HCT116 (cell line): ENCODE results near the gene RHOG. TPM values are rescaled to one million over a fixed set of nuclear protein-coding genes. Genes with fewer than 3 reads are reported as not detected.

Experiments used
- ATAC-seq: fragments of 200-7000 bp; cut with Tn5 transposase; 2 replicates; pipeline ENCODE4 v1.9.1; 2020; ENCODE audit warnings: mild to moderate bottlenecking, moderate library complexity
- BruUV-seq: library from RNA; stranded (reverse); fragments of 400-500 nt; replicated peaks from 2 replicates; lab custom pipeline; 2021; lab: Mats Ljungman, UMichigan
- CTCF ChIA-PET: fragments of 300-600 bp; sonication (Branson Sonifier 250); formaldehyde crosslinking; loops from one replicate; lab custom pipeline; 2021; ENCODE audit warnings: antibody characterized with exemption; lab: Charles Lee
- POLR2A ChIA-PET: fragments of 300-600, 350-600 bp; sonication (Branson Sonifier 250); formaldehyde crosslinking; loops from one replicate; lab custom pipeline; 2021; ENCODE audit warnings: antibody characterized with exemption; lab: Charles Lee
- RAD21 ChIA-PET, 2 experiments: fragments of 300-600 bp; sonication (Branson Sonifier 250); formaldehyde crosslinking; loops; one replicate each; lab custom pipeline; 2023; ENCODE audit warnings: low total read pairs in 2 of 2; ENCODE audit not compliant: uncharacterized antibody in 2 of 2, unreplicated experiment in 2 of 2, low non-redundant PET in 1 of 2; lab: Charles Lee
- DNase-seq: peaks from one replicate; pipeline ENCODE4 v3.0.0-alpha.2; 2010; ENCODE audit warnings: low read depth, low spot score
- H2AFZ ChIP-seq: fragments of 200-600 bp; shearing (Covaris generic), sonication (generic); 2 replicates; pipeline ENCODE4 v1.6.1; 2017; ENCODE audit warnings: low read depth, mixed run types, mixed read lengths, antibody characterized with exemption, low read length; ENCODE audit not compliant: poor library complexity, severe bottlenecking
- H3K27ac ChIP-seq: 2 replicates; pipeline ENCODE4 v1.5.1; 2012; ENCODE audit warnings: low read depth, low read length
- H3K27me3 ChIP-seq: fragments of 200-600 bp; sonication (generic); 2 replicates; pipeline ENCODE4 v1.6.1; 2016; ENCODE audit warnings: mixed run types, low read length, mixed read lengths; ENCODE audit not compliant: insufficient read depth
- H3K36me3 ChIP-seq, 2 experiments: fragments of 200-500 bp in 1 of 2; fragments of 200-600 bp in 1 of 2; sonication (Bioruptor generic) in 1 of 2; sonication (generic) in 1 of 2; 2 replicates each; pipeline versions ENCODE4 v1.5.1 to v1.6.1; 2014 to 2016; ENCODE audit warnings: low read length in 2 of 2, inconsistent platforms in 1 of 2, mixed read lengths in 1 of 2, mixed run types in 1 of 2; ENCODE audit not compliant: insufficient read depth in 2 of 2, control insufficient read depth in 1 of 2
- H3K4me1 ChIP-seq, 2 experiments: fragments of 200-600 bp in 1 of 2; sonication (generic) in 1 of 2; 2 replicates each; pipeline versions ENCODE4 v1.5.1 to v1.6.1; 2012 to 2017; ENCODE audit warnings: low read length in 2 of 2, inconsistent platforms in 1 of 2, mild to moderate bottlenecking in 1 of 2, mixed read lengths in 1 of 2, mixed run types in 1 of 2, moderate library complexity in 1 of 2; ENCODE audit not compliant: insufficient read depth in 2 of 2, control insufficient read depth in 1 of 2
- H3K4me2 ChIP-seq: fragments of 200-600 bp; sonication (generic); 2 replicates; pipeline ENCODE4 v1.6.1; 2017; ENCODE audit warnings: mixed run types, low read length, mixed read lengths
- H3K4me3 ChIP-seq, 2 experiments: fragments of 200-600 bp in 1 of 2; sonication (generic) in 1 of 2; replicated peaks in 1 of 2; 2 replicates each; pipeline ENCODE4 v1.5.1; 2011 to 2016; ENCODE audit warnings: low read length in 2 of 2, control low read depth in 1 of 2, low read depth in 1 of 2, mild to moderate bottlenecking in 1 of 2, mixed read lengths in 1 of 2, mixed run types in 1 of 2
- H3K79me2 ChIP-seq: fragments of 200-600 bp; sonication (generic); 2 replicates; pipeline ENCODE4 v1.6.1; 2017; ENCODE audit warnings: mild to moderate bottlenecking, mixed run types, low read length, moderate library complexity, mixed read lengths; ENCODE audit not compliant: insufficient read depth
- H3K9ac ChIP-seq: fragments of 200-600 bp; sonication (generic); 2 replicates; pipeline ENCODE4 v1.6.1; 2016; ENCODE audit warnings: low read length, mixed read lengths
- H3K9me2 ChIP-seq: fragments of 200-600 bp; sonication (generic), shearing (Covaris generic); 2 replicates; pipeline ENCODE4 v1.6.1; 2017; ENCODE audit warnings: mixed run types, mild to moderate bottlenecking, moderate library complexity; ENCODE audit not compliant: insufficient read depth
- H3K9me3 ChIP-seq, 2 experiments: fragments of 200-500 bp in 1 of 2; fragments of 200-600 bp in 1 of 2; sonication (Bioruptor generic) in 1 of 2; sonication (generic) in 1 of 2; 2 replicates each; pipeline ENCODE4 v1.6.1; 2014 to 2017; ENCODE audit warnings: low read length in 2 of 2, mixed read lengths in 2 of 2, inconsistent platforms in 1 of 2, low read depth in 1 of 2, mild to moderate bottlenecking in 1 of 2, mixed run types in 1 of 2, moderate library complexity in 1 of 2; ENCODE audit not compliant: control insufficient read depth in 1 of 2, insufficient read depth in 1 of 2
- H4K20me1 ChIP-seq: fragments of 200-600 bp; sonication (generic), shearing (Covaris generic); 2 replicates; pipeline ENCODE4 v1.6.1; 2017; ENCODE audit warnings: mixed run types, mild to moderate bottlenecking, moderate library complexity; ENCODE audit not compliant: insufficient read depth
- ATF3 ChIP-seq: IDR thresholded peaks from 2 replicates; pipeline ENCODE4 v1.6.1; 2012
- CBX3 ChIP-seq: IDR thresholded peaks from 2 replicates; pipeline ENCODE4 v1.6.1; 2012; ENCODE audit warnings: low read depth
- CEBPB ChIP-seq: IDR thresholded peaks from 2 replicates; pipeline ENCODE4 v1.6.1; 2012; ENCODE audit warnings: low read depth
- CTCF ChIP-seq, 3 experiments: fragments of 200-600 bp in 1 of 3; sonication (generic) in 1 of 3; IDR thresholded peaks in 2 of 3; conservative IDR thresholded peaks in 1 of 3; 2 replicates each; pipeline ENCODE4 v1.5.1; 2012 to 2017; ENCODE audit warnings: low read depth in 2 of 3, low read length in 2 of 3, antibody characterized with exemption in 1 of 3, borderline replicate concordance in 1 of 3, control low read depth in 1 of 3, mild to moderate bottlenecking in 1 of 3, mixed read lengths in 1 of 3, mixed run types in 1 of 3, moderate library complexity in 1 of 3; ENCODE audit not compliant: insufficient read depth in 1 of 3
- EGR1 ChIP-seq: IDR thresholded peaks from 2 replicates; pipeline ENCODE4 v1.6.1; 2012; ENCODE audit warnings: low read depth
- ELF1 ChIP-seq: IDR thresholded peaks from 2 replicates; pipeline ENCODE4 v1.6.1; 2012; ENCODE audit warnings: low read depth, borderline replicate concordance
- EZH2 ChIP-seq: fragments of 200-600 bp; sonication (generic); IDR thresholded peaks from 2 replicates; pipeline ENCODE4 v1.6.1; 2017; ENCODE audit warnings: antibody characterized with exemption, mixed run types
- FOSL1 ChIP-seq: IDR thresholded peaks from 2 replicates; pipeline ENCODE4 v1.6.1; 2012; ENCODE audit warnings: low read depth
- JUND ChIP-seq: IDR thresholded peaks from 2 replicates; pipeline ENCODE4 v1.6.1; 2012
- POLR2A ChIP-seq: IDR thresholded peaks from 2 replicates; pipeline ENCODE4 v1.7.0; 2011; ENCODE audit warnings: borderline replicate concordance; ENCODE audit not compliant: insufficient read depth, insufficient read length; ENCODE audit errors: extremely low read depth
- POLR2AphosphoS5 ChIP-seq: IDR thresholded peaks from 2 replicates; pipeline ENCODE4 v1.6.1; 2011; ENCODE audit warnings: mild to moderate bottlenecking, low read depth, low read length, moderate library complexity
- RAD21 ChIP-seq: IDR thresholded peaks from 2 replicates; pipeline ENCODE4 v1.6.1; 2012; ENCODE audit warnings: low read depth, mild to moderate bottlenecking
- REST ChIP-seq: IDR thresholded peaks from 2 replicates; pipeline ENCODE4 v1.6.1; 2012; ENCODE audit warnings: low read depth
- SIN3A ChIP-seq: IDR thresholded peaks from 2 replicates; pipeline ENCODE4 v1.6.1; 2012; ENCODE audit warnings: low read depth
- SP1 ChIP-seq: IDR thresholded peaks from 2 replicates; pipeline ENCODE4 v1.6.1; 2012; ENCODE audit warnings: low read depth
- SRF ChIP-seq: IDR thresholded peaks from 2 replicates; pipeline ENCODE4 v1.6.1; 2012; ENCODE audit warnings: low read depth
- TCF7L2 ChIP-seq: IDR thresholded peaks from 2 replicates; pipeline ENCODE4 v1.7.0; 2011; ENCODE audit warnings: borderline replicate concordance, inconsistent platforms; ENCODE audit not compliant: insufficient read depth, insufficient read length; ENCODE audit errors: extremely low read depth
- YY1 ChIP-seq: IDR thresholded peaks from 2 replicates; pipeline ENCODE4 v1.6.1; 2011; ENCODE audit warnings: low read length, low read depth, moderate library complexity, mild to moderate bottlenecking; ENCODE audit not compliant: insufficient replicate concordance; ENCODE audit errors: extremely low read depth
- intact Hi-C: fragments of 100-400 bp; cut with micrococcal nuclease; formaldehyde crosslinking; loops from 2 replicates; pipeline ENCODE4 v1.10.0; 2022
- total RNA-seq: library from RNA; stranded (reverse); gene quantifications from one replicate; pipeline ENCODE4 v1.2.1, GENCODE V29; 2021; ENCODE audit not compliant: unreplicated experiment

The RHOG gene
- total RNA-seq, 1 experiment from 2014 or later, result 49.1 TPM

GRCh38 chr11:3866836-3867208 is 26.1 kb upstream of the RHOG start (continued):
- no peak for TF ChIP-seq CBX3
- no peak for TF ChIP-seq FOSL1
- TF ChIP-seq REST, result no peak
- TF ChIP-seq SIN3A, result no peak
- TF ChIP-seq, all 23 proteins: peak for 0

- Histone ChIP-seq H3K4me1 (peaks cover 0 to 7% of the 10 kb centered on the region in 2 experiments; a peak in 2 of 4 replicates), H3K9me3 (no peaks in the 10 kb centered on the region), H3K4me2 (no peak overlapping the region), H3K4me3 (no peak overlapping the region), H3K9me2 (no peaks in the 10 kb centered on the region)
- RAD21 ChIA-PET, result no interaction called here
- TF ChIP-seq TCF7L2 (no peak), EZH2 (no peak), CBX3 (no peak), SIN3A (no peak), SP1 (no peak), RAD21 (no peak), SRF (no peak), POLR2A (no peak), ATF3 (no peak), ELF1 (no peak), YY1 (no peak), EGR1 (no peak), JUND (no peak), POLR2AphosphoS5 (no peak), CTCF (IDR thresholded peaks at IDR 0.05 in 2 of 3, conservative IDR thresholded peaks at IDR 0.05 in 1 of 3; ENCODE audit: borderline replicate concordance in 1 of 3, insufficient read depth in 1 of 3, low read depth in 2 of 3, low read length in 2 of 3) (no peak), CEBPB (no peak), REST (no peak)
- TF ChIP-seq, all 23 proteins: peak for 0
- CTCF ChIA-PET, result no interaction called here
- DNase-seq, result no peak
- BruUV-seq, result no TSS peak
- ATAC-seq, result no peak
- no peak overlapping the region for H3K9ac ChIP-seq
- H3K27ac ChIP-seq, result no peak overlapping the region
- POLR2A ChIA-PET, result no interaction called here
- no peaks in the 10 kb centered on the region for H3K36me3 ChIP-seq
- no peaks in the 10 kb centered on the region for H4K20me1 ChIP-seq
- intact Hi-C loops, result no loop called here
- no peak overlapping the region for H2AFZ ChIP-seq
- no peaks in the 10 kb centered on the region for H3K27me3 ChIP-seq
- H3K79me2 ChIP-seq, result no peaks in the 10 kb centered on the region
Observed at GRCh38 chr11:3866206-3866605, 25.4 kb upstream of the RHOG start.
